GM13977 (cell line): Measurements from ENCODE around the gene SCYGR6.

ENCODE experiments used
- DNase-seq: peaks from one replicate; pipeline ENCODE4 v3.0.0; 2012; ENCODE audit warnings: low spot score
- in situ Hi-C: fragments of 300-500 bp; cut with MboI; formaldehyde crosslinking; loops from one replicate; pipeline ENCODE4 v1.12.0; 2022; ENCODE audit warnings: low sequenced_read_pairs, low pct_unique_long_range_greater_than_20kb, mixed read lengths, inconsistent platforms; ENCODE audit not compliant: unreplicated experiment
- TF ChIP-seq, protein P1 (sequence below): IDR thresholded peaks from 2 replicates; pipeline ENCODE4 v1.5.1; 2012; ENCODE audit warnings: mild to moderate bottlenecking, control low read depth; ENCODE audit not compliant: insufficient read depth; ENCODE audit errors: extremely low read depth, missing control alignments

SCYGR6 gene

DNA sequence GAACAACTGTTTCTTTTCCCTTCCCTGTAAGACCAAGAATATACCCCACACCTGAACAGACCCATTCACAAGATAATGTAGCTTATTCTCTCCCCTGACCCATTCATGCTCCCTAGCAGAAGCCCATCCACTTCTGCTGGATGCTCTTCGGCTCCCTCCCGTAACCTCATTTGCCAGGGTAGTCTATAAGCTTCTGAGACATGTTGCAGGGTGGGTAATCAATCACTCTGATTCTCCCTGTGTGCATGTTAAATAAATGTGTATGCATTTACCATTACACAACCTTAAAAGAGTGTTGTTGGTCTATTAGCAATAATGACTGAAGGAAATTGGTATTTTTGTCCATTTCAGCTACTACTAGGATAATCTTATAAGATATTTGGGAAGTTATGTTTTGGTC, 8.1 kb downstream of the SCYGR6 start:
- DNase-seq = no peak
- in situ Hi-C loops = no loop called here
- TF ChIP-seq, protein P1, sequence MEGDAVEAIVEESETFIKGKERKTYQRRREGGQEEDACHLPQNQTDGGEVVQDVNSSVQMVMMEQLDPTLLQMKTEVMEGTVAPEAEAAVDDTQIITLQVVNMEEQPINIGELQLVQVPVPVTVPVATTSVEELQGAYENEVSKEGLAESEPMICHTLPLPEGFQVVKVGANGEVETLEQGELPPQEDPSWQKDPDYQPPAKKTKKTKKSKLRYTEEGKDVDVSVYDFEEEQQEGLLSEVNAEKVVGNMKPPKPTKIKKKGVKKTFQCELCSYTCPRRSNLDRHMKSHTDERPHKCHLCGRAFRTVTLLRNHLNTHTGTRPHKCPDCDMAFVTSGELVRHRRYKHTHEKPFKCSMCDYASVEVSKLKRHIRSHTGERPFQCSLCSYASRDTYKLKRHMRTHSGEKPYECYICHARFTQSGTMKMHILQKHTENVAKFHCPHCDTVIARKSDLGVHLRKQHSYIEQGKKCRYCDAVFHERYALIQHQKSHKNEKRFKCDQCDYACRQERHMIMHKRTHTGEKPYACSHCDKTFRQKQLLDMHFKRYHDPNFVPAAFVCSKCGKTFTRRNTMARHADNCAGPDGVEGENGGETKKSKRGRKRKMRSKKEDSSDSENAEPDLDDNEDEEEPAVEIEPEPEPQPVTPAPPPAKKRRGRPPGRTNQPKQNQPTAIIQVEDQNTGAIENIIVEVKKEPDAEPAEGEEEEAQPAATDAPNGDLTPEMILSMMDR = no peak

DNA sequence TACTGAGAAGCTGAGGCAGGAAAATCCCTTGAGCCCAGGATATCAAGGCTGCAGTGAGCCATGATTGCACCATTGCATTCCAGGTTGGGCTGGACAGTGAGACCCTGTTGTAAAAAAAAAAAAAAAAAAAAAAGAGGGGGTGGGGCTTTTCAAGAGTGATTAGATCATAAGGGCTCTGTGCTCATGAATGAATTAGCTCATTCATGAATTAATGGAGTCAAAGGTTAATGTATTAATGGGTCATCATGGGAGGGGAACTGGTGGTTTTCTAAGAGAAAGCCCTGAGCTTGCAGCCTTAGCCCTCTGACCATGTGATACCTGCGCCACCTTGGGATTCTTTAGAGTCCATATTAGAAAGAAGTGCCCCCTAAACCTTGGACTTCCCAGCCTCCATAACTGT, 11.3 kb downstream of the SCYGR6 start:
- DNase-seq = no peak
- TF ChIP-seq, protein P1 = no peak
- in situ Hi-C loops = no loop called here

DNA sequence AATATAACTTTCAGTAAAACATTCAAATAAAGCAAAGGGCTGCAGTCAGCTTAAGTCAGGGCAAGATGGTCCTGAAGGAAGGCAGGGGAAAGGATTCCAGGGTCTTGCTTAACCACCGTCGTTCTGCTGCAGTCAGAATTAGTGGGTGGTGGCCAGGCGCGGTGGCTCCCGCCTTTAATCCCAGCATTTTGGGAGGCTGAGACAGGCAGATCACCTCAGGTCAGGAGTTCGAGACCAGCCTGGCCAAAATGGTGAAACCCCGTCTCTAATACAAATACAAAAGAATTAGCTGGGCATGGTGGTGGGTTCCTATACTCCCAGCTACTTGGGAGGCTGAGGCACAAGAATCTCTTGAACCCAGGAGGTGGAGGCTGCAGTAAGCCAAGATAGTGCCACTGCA, 13.6 kb downstream of the SCYGR6 start:
- DNase-seq = no peak
- TF ChIP-seq, protein P1 = no peak
- in situ Hi-C loops = no loop called here

DNA sequence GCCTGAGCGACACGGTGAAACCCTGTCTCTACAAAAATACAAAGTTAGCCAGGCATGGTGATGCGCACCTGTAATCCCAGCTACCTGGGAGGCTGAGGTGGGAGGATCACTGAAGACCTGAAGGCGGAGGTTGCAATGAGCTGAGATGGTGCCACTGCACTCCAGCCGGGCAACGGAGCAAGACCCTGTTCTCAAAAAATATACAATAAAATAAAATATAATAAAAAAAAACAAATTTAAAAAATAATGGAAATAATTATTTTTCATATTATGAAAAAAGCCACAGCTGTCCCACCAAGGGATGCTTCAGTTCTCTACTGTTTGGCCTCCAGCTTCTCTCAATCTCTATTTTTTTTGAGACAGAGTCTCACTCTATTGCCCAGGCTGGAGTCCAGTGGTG, 17.2 kb downstream of the SCYGR6 start:
- in situ Hi-C loops = no loop called here
- no peak for DNase-seq
- TF ChIP-seq, protein P1 = no peak

DNA sequence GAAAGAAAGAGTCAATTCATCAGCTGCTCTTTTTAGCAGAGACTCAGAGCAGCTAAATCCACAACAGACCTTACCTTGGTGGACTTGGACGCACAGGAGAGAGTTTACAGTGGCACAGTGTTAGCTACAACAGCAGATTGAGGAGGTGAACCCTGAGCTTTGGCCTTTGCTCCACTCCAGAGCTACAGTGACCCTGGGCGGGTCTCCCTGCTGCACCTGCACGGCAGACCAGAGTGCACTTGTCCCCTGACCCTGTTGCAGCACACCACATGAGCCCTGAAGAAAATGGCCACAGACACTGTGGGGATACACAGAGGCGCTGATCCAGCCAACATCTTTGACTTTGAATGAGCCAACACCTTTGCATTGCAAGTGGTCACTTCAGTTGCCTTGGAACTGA, 17.7 kb downstream of the SCYGR6 start:
- TF ChIP-seq, protein P1 = no peak
- DNase-seq = no peak
- in situ Hi-C loops = no loop called here

DNA sequence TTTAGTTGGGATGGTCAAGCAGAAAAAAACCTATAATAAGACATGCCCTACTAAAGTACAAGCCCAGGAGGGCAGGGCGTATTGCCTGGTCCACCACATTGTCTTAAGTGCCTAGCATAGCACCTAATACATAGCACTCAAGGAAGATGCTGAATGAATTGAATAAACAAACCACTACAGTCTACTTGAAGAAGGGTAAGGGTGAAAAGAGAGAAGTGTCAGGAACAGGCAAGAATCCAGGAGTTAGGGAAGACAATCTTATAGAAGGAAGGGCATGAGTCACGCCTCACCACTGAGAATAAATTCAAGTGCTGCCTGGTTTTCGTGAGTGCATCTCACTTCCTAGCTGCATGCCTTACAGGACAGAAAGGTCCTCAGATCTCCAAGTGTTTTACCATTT, 20.6 kb downstream of the SCYGR6 start:
- no peak for DNase-seq

More for the DNA sequence above, 20.6 kb downstream of the SCYGR6 start:
- in situ Hi-C loops = no loop called here
- TF ChIP-seq, protein P1 = no peak
